GM18858 (cell line): ENCODE results near the gene ARHGEF4.

Source experiments
- ATAC-seq: cut with Tn5 transposase; IDR thresholded peaks from one replicate; pipeline ENCODE4 v1.9.1; 2021; ENCODE audit not compliant: unreplicated experiment

ARHGEF4 gene

GRCh38 chr2:130832296-130832940, 4.3 kb upstream of the ARHGEF4 start:
- no peak for ATAC-seq

DNA sequence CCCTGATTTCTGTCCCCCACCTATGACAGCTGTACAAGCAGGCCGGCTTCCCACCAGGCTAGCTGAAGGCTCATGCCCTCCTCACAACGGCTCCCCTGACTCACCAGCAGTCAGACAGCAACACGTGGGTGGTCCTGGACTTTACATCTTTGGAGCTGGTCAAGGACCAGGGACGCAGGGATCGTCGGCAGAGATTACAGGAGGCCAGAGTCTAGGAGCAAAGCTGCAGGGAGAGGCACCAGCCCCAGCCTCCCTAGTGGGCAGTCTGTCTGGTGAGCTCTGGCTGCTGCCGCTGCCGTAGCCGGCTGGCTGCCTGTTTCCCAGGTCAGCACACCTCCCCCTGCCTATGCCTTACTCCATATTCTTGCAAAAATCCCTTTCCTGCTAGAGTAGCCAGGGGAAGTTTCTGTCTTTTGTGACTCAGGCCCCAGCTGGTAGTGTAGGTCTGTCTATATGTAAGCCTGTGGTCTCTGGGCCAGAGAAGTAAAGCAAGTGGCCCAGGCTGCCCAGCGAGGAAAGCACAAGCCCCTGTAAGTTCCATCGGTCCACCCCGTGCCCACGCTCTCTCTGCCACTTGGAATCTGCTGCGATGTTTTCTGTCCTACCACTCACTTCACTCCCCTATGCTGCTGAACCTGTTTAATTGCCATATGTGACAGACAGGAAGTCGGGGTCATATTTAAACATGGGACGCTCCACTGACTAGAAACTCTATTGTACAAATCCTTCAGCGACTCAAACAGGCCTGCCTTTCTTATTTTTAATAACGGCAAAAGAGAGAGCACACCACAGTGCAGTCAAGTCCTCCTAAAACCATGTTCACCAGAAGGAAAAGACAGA, 2.4 kb upstream of the ARHGEF4 start:
- ATAC-seq = no peak

- no peak for ATAC-seq
Measured at GRCh38 chr2:130834931-130835765, 1.6 kb upstream of the ARHGEF4 start.

- ATAC-seq = no peak
Measured at GRCh38 chr2:130835766-130836015, 1.0 kb upstream of the ARHGEF4 start.

GRCh38 chr2:130837175-130837810, 579 bp downstream of the ARHGEF4 start:
- no peak for ATAC-seq

GRCh38 chr2:130837811-130838565, 1.3 kb downstream of the ARHGEF4 start:
- no peak for ATAC-seq

DNA sequence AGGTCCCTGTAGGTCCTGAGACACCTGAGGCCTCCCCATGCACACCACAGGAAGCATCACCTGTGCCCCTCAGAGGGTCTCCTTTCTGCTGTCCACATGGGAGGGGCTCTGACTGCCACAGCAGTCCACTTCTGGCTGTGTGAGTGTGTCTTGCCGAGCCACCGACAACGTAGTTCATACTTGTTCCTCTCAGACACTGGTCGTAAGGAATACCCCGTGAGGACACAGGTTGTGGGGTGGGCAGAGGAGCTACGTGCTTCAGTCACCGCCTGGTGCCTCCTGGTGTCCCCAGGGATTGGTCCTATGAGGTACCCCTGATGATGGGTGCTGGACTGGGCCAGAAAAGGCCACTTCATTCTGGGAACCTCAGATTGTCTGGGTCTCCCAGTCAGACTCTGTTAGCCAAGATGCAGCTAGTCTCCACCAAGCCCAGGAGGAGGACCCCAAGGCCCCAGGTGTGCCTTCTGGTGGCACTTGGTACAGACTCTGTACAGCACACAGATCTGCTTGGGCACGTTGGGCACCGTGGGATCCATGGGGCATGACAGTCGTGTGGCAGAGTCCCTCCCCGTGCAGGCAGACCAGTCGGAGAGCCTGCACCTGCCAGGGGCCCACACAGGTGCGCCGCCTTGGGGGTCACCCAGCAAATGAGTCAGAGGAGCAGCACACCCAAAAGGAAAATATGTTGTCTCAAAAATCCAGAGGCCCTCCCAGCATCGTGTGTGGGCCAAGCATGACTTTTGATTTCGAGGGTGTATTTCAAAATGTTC, 2.5 kb downstream of the ARHGEF4 start:
- ATAC-seq = no peak

DNA sequence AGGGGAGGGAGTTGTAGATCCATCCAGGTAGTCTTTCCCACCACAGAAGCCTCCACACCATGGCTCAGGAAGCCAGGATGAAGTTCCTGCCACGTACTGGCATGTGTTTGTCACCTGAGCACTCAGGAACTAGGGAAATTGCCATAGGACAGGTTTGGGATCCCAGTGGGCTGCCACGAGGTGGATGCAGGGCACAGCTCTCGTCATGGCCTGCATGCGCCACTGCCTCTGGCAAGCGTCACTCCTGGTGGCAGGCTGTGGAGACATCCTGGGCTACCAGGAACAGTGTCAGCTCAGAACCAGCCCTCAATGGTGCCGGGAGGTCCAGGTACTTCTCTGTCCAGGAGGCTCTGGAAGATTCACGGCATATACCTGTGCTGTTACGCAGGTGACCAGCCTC, 3.8 kb downstream of the ARHGEF4 start:
- ATAC-seq = no peak

DNA sequence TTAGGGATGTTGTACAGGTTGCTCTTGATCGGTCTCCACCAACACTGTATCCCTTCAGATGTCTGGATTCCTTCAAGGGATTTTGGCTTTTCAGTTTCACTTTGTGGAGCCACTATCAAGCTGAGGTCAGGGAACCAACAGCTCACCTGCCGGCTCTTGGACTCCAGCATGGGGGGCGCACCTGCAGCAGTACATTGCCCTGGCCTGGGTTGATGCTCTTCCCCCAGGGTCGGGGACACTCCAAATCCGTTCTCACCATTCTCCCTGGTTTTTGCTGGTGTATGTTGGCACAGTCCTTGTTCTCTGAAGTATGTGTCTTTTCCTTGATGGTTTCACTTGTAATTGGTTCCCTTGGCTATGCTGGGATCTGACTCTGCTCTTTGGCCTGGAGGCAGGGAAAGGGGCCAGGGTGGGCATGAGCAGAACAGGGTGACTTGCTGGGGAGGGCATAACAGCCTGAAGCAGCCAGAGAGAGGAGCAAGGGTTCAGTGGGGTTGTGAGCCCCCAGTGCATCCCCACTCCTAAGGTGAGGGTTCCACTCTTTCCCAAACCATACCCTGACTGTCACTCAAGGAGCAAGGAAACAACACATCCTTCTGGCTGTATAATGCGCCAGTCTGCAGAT, 5.1 kb downstream of the ARHGEF4 start:
- ATAC-seq = no peak

- ATAC-seq = no peak
Measured at GRCh38 chr2:130842770-130843169, 6.1 kb downstream of the ARHGEF4 start.

DNA sequence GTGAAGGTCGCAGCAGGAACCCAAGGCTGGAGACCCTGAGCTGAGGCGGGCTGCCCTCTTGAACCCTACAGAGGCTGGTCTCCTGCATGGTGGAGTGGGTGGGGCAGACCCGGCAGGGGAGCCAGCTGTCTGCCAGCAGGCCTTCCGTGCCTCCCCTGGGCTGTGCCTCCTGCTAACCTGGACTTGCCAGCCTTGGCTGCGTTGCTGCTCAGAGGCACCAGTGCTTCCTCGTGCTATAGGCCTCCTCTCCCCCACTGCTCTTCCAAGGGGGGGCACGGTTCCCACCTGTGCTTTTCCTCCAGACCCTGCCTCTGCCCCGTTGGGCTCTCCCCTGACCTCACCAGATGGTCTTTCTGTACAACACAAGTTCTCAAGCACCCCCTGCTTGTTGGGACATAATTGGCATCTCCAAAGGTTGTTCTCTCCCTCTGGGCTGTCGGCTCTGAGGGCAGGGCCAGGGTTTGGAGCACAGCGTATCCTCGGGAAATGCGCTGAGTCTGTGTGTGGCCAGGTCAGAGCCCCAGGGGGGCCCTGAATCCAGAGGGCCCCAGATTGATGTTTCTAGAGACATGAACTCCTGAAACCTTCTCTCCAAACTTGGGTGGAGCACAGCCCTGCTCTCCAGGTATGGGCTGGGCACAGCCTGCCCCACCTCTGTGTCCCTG, 6.7 kb downstream of the ARHGEF4 start:
- no peak for ATAC-seq

- no peak for ATAC-seq
Measured at GRCh38 chr2:130844161-130844560, 7.4 kb downstream of the ARHGEF4 start.

DNA sequence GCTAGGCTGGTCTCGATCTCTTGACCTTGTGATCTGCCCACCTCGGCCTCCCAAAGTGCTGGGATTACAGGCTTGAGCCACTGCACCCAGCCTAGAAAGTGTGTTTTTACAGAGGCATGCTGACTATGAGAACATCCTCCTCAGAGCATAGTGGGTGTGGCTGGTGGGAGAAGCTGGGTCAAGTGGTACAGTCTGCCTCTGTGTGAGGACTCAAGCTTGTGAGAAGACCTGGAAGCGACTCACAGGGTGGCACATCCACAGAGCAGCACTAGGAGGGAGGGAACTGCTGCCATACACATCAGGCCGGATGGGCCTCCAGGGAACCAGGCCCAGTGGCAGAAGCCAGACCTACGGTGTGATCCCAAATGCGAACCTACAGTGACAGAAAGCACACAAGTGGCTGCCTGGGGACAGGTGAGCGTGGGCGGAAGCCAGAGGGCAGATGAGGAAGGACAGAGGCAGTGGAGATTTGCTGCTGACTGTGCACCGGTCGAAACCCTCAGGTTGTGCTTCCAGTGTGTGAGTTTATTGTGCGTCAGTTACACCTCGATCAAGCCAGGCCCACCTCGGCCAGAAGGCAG, 8.9 kb downstream of the ARHGEF4 start:
- ATAC-seq = no peak

- ATAC-seq = no peak
Measured at GRCh38 chr2:130846233-130846632, 9.5 kb downstream of the ARHGEF4 start.

- ATAC-seq = no peak
Measured at GRCh38 chr2:130846686-130847375, 10.1 kb downstream of the ARHGEF4 start.

DNA sequence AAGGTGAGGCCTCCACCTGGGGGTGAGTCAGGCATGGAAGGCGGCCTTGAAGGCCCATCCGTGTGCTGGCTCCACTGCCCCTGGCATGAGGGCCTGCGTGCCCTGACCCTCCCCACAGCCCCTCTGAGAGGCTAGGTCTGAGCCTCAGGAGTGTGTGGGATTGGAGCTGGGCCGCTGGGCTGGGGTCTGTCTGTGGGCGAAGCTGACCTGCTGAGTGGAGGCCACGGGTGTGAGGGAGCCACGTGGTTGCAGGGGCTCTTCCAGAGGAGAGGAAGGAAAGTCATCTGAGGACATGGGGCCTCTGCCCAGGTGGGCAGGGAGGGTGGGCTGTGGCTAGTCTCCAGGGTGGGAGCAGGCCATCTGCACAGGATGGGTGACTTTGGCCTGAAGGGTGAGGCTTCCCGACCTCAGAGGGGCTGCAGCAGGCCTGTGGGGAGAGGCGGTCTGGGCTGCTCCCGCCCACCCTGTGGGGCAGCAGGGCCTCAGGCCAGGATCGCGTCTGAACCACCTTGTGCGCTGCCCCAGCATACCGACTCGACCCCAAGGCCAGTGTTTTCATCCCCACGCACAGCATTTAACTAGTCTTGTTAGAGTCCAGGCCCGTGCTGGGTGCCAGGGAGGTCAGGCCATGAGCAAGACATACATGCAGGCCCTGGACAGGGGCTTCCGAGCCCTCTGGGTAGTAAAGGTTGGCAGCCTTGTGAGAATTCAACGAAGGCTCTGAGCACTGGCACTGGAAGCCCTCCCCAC, 11.2 kb downstream of the ARHGEF4 start:
- ATAC-seq = no peak

GRCh38 chr2:130848526-130849210, 12.0 kb downstream of the ARHGEF4 start:
- no peak for ATAC-seq
